ENCODE data around the gene TRPM4.

GRCh38 chr19:49142866-49143335 is 14.7 kb upstream of the TRPM4 start:
- TF ChIP-seq EZH2 (IDR thresholded peaks at IDR 0.05; ENCODE audit: low read length, unreplicated experiment): no peak
- TF ChIP-seq, protein P1, sequence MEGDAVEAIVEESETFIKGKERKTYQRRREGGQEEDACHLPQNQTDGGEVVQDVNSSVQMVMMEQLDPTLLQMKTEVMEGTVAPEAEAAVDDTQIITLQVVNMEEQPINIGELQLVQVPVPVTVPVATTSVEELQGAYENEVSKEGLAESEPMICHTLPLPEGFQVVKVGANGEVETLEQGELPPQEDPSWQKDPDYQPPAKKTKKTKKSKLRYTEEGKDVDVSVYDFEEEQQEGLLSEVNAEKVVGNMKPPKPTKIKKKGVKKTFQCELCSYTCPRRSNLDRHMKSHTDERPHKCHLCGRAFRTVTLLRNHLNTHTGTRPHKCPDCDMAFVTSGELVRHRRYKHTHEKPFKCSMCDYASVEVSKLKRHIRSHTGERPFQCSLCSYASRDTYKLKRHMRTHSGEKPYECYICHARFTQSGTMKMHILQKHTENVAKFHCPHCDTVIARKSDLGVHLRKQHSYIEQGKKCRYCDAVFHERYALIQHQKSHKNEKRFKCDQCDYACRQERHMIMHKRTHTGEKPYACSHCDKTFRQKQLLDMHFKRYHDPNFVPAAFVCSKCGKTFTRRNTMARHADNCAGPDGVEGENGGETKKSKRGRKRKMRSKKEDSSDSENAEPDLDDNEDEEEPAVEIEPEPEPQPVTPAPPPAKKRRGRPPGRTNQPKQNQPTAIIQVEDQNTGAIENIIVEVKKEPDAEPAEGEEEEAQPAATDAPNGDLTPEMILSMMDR (conservative IDR thresholded peaks at IDR 0.05; ENCODE audit: low read depth, low read length): no peak

All from PC-3 (cell line).